ENCODE results near the gene PTPRM.

PTPRM gene

GRCh38 chr18:7982216-7982615 lies 415.1 kb downstream of the PTPRM start:
- no peak for DNase-seq

DNA sequence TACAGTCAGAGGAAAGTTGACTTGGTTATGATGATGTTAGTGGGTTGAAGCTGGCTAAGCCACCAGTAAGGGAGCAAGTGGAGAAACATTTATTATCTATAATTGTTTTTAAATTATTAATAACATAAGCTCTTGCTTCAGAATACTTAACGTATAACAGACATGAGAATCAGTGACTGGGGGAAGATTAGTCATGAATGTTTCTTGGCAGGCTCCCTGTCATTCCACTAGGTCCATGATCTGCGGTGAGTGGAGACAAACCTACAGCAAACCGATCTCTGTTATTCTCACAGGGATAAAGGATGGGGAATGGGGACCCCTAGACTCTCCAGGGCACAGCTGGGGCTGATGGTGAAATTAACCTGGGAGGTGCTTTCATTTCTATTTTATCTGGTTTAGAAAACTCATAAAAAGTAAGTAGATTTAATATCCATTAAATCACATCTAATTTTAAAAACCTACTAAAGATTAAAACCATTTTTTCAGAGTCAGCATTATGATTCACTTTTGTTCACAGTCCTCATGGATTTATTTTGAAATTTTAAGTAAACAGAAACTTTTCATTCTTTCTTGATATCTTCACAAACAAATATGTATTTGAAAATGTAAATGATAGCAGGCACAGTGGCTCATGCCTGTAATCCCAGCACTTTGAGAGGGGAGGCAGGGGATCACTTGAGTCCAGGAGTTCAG lies 420.3 kb downstream of the PTPRM start:
- no peak for DNase-seq

- DNase-seq, result no peak
Measured at GRCh38 chr18:7990670-7991069, 423.6 kb downstream of the PTPRM start.

DNA sequence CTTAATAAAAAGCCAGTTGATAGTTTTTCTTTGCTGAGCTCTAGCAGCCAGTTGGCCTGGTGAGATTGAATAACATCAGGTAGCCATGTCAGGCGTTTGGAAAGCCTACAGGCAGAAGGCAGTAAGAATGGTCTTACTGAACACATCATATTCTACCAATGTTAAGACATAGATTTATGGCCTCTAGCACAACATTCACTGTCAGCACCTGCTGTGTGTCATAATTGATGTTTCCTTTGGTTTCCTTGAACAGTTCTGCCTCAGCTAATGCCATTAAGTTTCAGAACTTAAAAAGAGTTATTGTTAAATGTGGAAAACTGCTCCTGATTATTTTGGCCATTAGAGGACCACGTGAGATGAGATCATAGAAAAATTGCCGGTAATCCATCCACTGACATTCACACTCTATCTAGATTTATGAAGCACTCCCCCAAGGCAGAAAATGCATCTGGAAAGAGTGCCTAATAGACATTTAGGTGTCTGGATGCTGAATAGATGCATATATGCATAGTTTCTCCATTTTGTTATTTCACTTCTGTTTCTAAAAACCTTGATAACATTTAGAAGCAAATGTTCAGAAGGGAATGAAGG lies 434.7 kb downstream of the PTPRM start:
- no peak for DNase-seq

DNA sequence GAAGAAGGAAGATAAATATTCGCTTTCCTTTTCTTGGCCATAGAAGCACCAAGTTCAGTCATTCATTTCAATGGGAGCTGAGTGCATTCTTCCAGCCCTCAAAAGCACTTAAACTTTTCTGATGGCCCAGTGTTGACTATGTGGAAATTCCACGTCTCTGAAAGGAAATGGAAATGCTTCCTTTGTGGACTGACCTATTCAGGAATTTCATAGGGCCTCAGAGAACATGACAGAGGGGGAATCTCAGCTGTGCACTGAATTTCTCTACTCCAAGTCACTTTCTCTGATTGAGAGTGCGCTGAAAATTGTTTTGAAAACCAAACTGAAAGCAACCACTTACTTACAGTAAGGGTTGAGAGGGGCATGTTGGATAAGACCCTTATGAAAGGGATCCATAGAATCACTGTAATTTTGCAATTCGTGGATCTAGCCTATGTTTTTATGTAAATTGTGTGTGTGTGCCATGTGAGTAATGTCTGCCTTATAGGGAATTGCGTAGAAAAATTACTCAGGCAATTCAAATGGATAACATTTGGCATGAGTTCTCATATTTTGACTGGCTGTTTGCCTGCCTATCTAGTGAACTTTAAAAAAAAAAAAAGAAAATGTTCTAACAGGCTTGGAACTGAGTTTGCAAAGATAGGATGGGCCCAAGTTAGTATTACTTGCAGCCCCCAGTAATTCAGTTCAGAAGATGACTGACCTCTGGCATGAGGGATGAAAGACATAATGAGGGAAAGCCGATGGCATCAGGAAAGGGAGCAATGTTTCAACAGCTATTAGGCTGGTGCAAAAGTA lies 437.0 kb downstream of the PTPRM start:
- DNase-seq, result no peak

- no peak for DNase-seq
Measured at GRCh38 chr18:8004792-8005191, 437.7 kb downstream of the PTPRM start.

GRCh38 chr18:8005870-8006569 lies 438.9 kb downstream of the PTPRM start:
- no peak for DNase-seq

- no peak for DNase-seq
Measured at GRCh38 chr18:8006979-8007378, 439.9 kb downstream of the PTPRM start.

DNA sequence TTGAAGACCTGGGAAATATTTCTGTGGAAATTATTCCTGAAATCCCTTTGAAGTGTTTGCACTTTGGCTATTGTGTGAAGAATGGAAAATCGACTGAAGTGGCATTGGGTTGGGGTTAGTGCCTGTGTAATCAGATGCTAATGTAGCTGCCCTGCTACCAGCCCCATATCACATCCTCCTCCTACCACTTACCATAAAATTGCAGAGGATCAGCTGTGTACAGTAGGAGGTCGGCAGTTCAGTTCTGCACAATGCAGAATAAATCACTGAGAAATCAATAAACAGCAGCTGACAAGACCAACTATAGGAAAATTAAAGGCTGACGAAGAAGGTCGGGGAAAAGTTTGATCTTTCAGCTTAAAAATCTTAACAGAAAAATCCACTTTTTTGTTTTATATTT lies 440.9 kb downstream of the PTPRM start:
- DNase-seq, result no peak

- no peak for DNase-seq
Measured at GRCh38 chr18:8011361-8011760, 444.2 kb downstream of the PTPRM start.

GRCh38 chr18:8011906-8012305 lies 444.8 kb downstream of the PTPRM start:
- no peak for DNase-seq

DNA sequence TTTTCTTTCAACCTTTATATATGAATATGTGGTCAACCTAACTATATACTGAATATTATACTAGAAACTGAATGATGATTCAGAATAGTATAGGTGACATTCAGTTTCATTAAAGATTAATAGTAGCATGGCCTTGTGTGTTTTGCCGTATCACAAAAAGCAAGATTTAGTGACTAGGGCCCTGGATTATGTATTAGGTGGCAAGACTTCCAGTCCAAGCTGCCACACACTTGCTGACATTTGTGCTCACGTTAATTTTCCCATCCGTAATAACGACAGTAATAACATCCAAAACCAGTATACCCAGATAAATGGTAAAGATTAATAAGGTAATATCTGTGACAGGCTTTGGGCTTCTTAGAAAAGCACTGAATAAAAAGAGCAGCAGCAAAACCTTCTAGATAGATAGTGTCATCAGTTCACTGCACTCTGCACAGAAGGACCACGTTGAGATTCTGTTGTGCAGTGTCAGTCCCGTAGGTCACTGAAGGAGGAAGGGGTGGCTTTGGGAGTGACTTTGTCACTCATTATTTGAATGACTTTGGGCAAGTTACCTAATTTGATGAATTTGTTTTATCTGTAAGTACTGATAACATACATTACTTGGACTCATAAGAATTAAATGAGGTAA lies 451.7 kb downstream of the PTPRM start:
- DNase-seq, result no peak

DNA sequence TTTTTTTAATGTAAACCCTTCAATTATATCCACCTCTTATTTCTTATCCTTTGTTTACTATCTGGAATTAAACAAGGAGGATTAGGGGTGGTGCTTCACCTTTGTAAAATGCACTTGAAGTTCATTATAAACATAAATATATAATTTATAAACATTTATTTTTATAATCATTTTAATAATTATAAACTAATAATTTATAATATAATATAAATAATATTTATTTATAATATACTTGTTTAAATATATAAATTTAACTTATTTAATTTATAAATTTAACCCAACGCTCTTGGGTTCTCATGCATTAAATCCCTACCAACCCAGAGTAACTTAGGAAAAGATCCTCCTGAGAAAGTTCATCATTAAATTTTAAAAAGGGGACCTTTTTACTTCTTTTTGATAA lies 452.5 kb downstream of the PTPRM start:
- DNase-seq, result no peak

DNA sequence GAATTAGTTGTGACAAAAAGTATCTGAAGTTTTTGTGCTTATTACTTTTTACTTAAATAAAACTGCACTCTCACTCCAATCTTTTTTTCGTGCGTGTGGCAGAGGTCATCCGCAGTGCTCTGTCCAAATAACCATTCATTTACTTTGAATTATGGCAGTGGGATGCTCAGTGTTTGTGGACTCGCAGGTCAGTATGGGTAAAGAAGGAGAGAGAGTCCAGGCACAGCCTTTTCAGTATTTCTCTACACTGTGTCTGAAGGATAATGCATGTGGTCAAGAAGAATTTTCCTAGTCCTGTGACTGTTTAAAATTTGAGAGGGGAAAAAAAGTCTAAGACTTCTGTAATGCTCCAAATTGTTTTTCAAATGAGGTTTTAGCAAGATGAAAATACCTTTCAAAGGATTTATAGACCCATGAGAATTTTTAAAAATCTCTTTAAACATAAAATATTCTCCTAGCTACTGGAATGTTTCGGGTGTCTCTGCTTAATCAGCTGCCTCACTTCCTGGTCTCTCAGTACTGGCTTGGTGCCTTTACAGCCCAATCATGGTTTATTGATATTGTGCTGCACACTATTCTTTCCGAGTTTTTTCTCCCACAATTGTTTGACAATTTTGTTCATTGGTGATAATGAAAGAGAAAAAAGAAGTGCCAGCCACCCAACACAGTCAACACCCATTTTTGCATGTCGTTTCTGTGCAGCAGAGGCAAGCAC lies 453.2 kb downstream of the PTPRM start:
- DNase-seq, result no peak

DNA sequence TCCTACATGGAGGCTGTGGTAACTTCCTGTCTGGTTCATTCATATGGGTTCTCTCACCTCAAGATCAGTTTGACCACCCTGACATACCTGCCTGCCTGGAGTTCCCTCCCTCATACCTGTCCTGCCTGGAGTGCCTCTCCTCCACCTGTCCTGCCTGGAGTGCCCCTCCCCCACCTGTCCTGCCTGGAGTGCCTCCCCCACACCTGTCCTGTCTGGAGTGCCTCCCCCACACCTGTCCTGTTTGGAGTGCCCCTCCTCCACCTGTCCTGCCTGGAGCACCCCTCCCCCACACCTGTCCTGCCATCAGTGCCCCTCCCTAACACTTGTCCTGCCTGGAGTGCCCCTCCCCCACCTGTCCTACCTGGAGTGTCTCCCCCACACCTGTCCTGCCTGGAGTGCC lies 461.9 kb downstream of the PTPRM start:
- DNase-seq, result no peak

- DNase-seq, result no peak
Measured at GRCh38 chr18:8029731-8030130, 462.6 kb downstream of the PTPRM start.

GRCh38 chr18:8030201-8030600 lies 463.1 kb downstream of the PTPRM start:
- DNase-seq, result no peak

GRCh38 chr18:8031496-8031895 lies 464.4 kb downstream of the PTPRM start:
- no peak for DNase-seq

DNA sequence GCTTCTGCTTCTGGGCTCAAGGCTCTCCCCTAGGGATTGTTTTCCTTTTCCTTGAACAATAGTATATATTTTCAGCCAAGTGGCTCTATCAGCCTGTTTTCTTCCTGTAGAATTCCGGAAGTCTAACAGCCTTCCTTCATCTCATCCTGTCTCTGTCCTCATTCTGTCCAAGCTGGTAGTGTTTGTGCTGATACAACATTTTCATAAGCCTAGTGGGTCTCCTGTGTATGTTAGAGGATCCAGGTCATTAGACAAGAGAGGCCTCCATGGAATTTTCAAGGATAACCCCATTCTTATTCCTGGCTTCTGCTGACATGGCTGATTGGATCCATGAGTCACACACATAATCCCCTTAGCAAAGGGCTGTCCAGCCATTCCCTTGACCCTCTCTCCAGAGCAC lies 467.6 kb downstream of the PTPRM start:
- no peak for DNase-seq

DNA sequence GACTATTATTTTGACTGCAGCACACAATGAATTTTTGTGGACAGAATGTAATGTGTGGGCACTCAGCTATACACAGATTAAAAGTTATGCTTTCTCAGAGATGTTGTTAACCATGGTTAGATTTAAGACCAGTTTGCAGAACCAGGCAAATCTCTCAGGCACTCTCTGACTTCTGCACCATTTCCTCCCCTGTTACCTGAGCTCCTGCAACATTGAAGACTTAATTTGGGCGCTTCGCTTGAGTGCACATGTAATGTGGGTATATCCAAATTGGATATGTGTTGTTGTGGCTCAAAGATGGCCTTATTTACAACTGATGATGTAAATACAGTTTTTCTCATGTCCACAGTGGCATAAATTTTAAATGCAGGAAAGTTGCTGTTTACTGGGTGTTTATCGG lies 469.4 kb downstream of the PTPRM start:
- DNase-seq, result no peak

DNA sequence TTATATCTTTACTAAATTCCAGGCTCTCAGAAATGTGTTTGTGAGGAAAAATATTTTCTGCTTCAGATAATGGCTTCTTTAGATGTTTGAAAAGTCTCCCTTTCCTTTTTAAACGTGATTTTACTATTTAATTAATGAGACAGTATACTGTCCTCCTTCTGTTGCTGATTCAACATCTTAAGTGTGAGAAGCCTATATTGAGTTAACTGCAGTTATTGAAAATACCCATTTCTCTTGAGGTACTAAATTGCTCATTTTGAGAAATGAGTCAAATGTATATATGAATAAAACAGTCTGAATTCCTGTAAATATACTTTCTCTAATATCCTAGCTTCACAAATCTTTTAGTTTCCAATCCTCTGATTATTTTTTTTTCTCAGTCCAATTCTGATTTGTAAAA lies 470.2 kb downstream of the PTPRM start:
- no peak for DNase-seq

All from hypothalamus (tissue), 51 donors.